ENCODE results near the gene GTF2A1L. TPM values are rescaled to one million over a fixed set of nuclear protein-coding genes. Genes with fewer than 3 reads are reported as not detected.

GTF2A1L gene
- polyA plus RNA-seq, 2 of the 4 experiments (the other 2 are of a cell fraction), result not detected

GRCh38 chr2:48626047-48626446, 8.4 kb downstream of the GTF2A1L start:
- CTCF ChIA-PET, result no interaction called here
- FAIRE-seq, result no peak
- H3K4me2 ChIP-seq, result no peak overlapping the region

GRCh38 chr2:48633143-48633542, 15.5 kb downstream of the GTF2A1L start:
- DNase-seq (ENCODE audit: low read depth in 1 of 2, low spot score in 1 of 2) (no peak), ATAC-seq (no peak), FAIRE-seq (no peak)
- WGBS (ENCODE audit: missing lambda C conversion rate), result 50% methylated on average over 5 of the region's 5 CpGs
- ChIA-PET CTCF (interaction anchor here (1.3 kb wide), 1 partner anchor 10 kb away, joined by 7 read pairs; no protein-coding TSS in a partner anchor), POLR2A (no interaction called here)
- Histone ChIP-seq H3K4me3 (no peak overlapping the region), H3K9me3 (no peaks in the 10 kb centered on the region), H3K27ac (no peak overlapping the region), H3K4me2 (no peak overlapping the region), H3K4me1 (no peaks in the 10 kb centered on the region)
- no peak for TF ChIP-seq FOSL2 (IDR thresholded peaks at IDR 0.05)
- no peak for TF ChIP-seq FOSL2 (CRISPR knock-in tag; IDR thresholded peaks at IDR 0.05)
- TF ChIP-seq ELK1 (IDR thresholded peaks at IDR 0.05; ENCODE audit: low read depth, low read length), result no peak
- TF ChIP-seq RCOR1 (IDR thresholded peaks at IDR 0.05; ENCODE audit: low read depth, low read length), result no peak
- TF ChIP-seq SREBF2 (IDR thresholded peaks at IDR 0.05), result no peak
- TF ChIP-seq GATA3 (IDR thresholded peaks at IDR 0.05; ENCODE audit: borderline replicate concordance), result no peak
- TF ChIP-seq HDAC2 (IDR thresholded peaks at IDR 0.05), result no peak
- TF ChIP-seq CBX2 (IDR thresholded peaks at IDR 0.05; ENCODE audit: borderline replicate concordance, low read depth), result no peak
- no peak for TF ChIP-seq USF2 (IDR thresholded peaks at IDR 0.05)
- no peak for TF ChIP-seq HOXB13 (CRISPR knock-in tag; IDR thresholded peaks at IDR 0.05; ENCODE audit: low read depth)
- TF ChIP-seq EHF (CRISPR knock-in tag; IDR thresholded peaks at IDR 0.05), result no peak
- TF ChIP-seq E2F6 (IDR thresholded peaks at IDR 0.05; ENCODE audit: borderline replicate concordance, low read depth), result no peak
- TF ChIP-seq HOXA7 (CRISPR knock-in tag; IDR thresholded peaks at IDR 0.05), result no peak
- no peak for TF ChIP-seq CHD2 (IDR thresholded peaks at IDR 0.05; ENCODE audit: low read length, partially characterized antibody)
- TF ChIP-seq KDM1A (IDR thresholded peaks at IDR 0.05; ENCODE audit: low read depth), result no peak
- no peak for TF ChIP-seq RARB (CRISPR knock-in tag; IDR thresholded peaks at IDR 0.05)
- TF ChIP-seq RNF2 (IDR thresholded peaks at IDR 0.05; ENCODE audit: borderline replicate concordance, low read depth), result no peak

More at GRCh38 chr2:48626047-48626446, 8.4 kb downstream of the GTF2A1L start:
- Histone ChIP-seq H3K9me3 (no peaks in the 10 kb centered on the region), H3K4me1 (no peaks in the 10 kb centered on the region), H3K27ac (no peak overlapping the region), H3K4me3 (no peak overlapping the region)
- ATAC-seq, result no peak
- no peak for DNase-seq (ENCODE audit: low read depth in 1 of 2, low spot score in 1 of 2)
- POLR2A ChIA-PET, result no interaction called here
- TF ChIP-seq CHD4 (IDR thresholded peaks at IDR 0.05; ENCODE audit: borderline replicate concordance) (no peak), SREBF2 (IDR thresholded peaks at IDR 0.05) (no peak), ELK1 (IDR thresholded peaks at IDR 0.05; ENCODE audit: low read depth, low read length) (no peak), NPAS2 (CRISPR knock-in tag; IDR thresholded peaks at IDR 0.05; ENCODE audit: borderline replicate concordance) (no peak), USF2 (IDR thresholded peaks at IDR 0.05) (no peak), HDAC2 (IDR thresholded peaks at IDR 0.05) (no peak), RNF2 (IDR thresholded peaks at IDR 0.05; ENCODE audit: borderline replicate concordance, low read depth) (no peak), TFCP2L1 (CRISPR knock-in tag; IDR thresholded peaks at IDR 0.05) (no peak), RFX5 (IDR thresholded peaks at IDR 0.05) (no peak), HEYL (CRISPR knock-in tag; IDR thresholded peaks at IDR 0.05) (no peak), POLR2AphosphoS2 (conservative IDR thresholded peaks at IDR 0.05; ENCODE audit: low read length) (no peak), ATOH8 (CRISPR knock-in tag; IDR thresholded peaks at IDR 0.05; ENCODE audit: low read depth) (no peak), FOSL2 (IDR thresholded peaks at IDR 0.05) (no peak), FOSL2 (CRISPR knock-in tag; IDR thresholded peaks at IDR 0.05) (no peak), HES2 (IDR thresholded peaks at IDR 0.05) (no peak), MAFK (IDR thresholded peaks at IDR 0.05; ENCODE audit: partially characterized antibody) (no peak), FOXS1 (CRISPR knock-in tag; IDR thresholded peaks at IDR 0.05) (no peak), NR3C1 (IDR thresholded peaks at IDR 0.05) (no peak), FOSB (CRISPR knock-in tag; IDR thresholded peaks at IDR 0.05) (no peak), RCOR1 (IDR thresholded peaks at IDR 0.05; ENCODE audit: low read depth, low read length) (no peak)
